Chondrocyte (in vitro differentiated cells): ENCODE measurements around the gene PMEL. TPM values are rescaled to one million over a fixed set of nuclear protein-coding genes. Genes with fewer than 3 reads are reported as not detected.

Experiments
- DNase-seq: peaks from one replicate; pipeline ENCODE4 v3.0.0; 2021; ENCODE audit warnings: mixed read lengths, low spot score
- H3K27ac Mint-ChIP-seq: one replicate; pipeline ENCODE4 v1.8.0; 2021; ENCODE audit warnings: mild to moderate bottlenecking, moderate library complexity, mixed read lengths; ENCODE audit not compliant: unreplicated experiment
- H3K27me3 Mint-ChIP-seq: 2 replicates; pipeline ENCODE4 v1.8.0; 2021; ENCODE audit warnings: low read depth, mixed read lengths
- H3K36me3 Mint-ChIP-seq: 2 replicates; pipeline ENCODE4 v1.8.0; 2021; ENCODE audit warnings: low read depth, mixed read lengths
- H3K4me1 Mint-ChIP-seq: 2 replicates; pipeline ENCODE4 v1.8.0; 2021; ENCODE audit warnings: low read depth, mild to moderate bottlenecking, mixed read lengths
- H3K4me3 Mint-ChIP-seq: one replicate; pipeline ENCODE4 v1.8.0; 2021; ENCODE audit warnings: mild to moderate bottlenecking, moderate library complexity, mixed read lengths; ENCODE audit not compliant: unreplicated experiment
- H3K9me3 Mint-ChIP-seq: 2 replicates; pipeline ENCODE4 v1.8.0; 2021; ENCODE audit warnings: low read depth, mixed read lengths
- total RNA-seq: library from RNA; stranded (reverse); gene quantifications from 3 replicates; pipeline ENCODE4 v1.2.1, GENCODE V29; 2021
- TF ChIP-seq, protein P1 (sequence below): fragments of 200-600 bp; sonication (generic); IDR thresholded peaks from 2 replicates; pipeline ENCODE4 v1.5.0; 2021; ENCODE audit warnings: antibody characterized with exemption, mild to moderate bottlenecking, moderate library complexity

The PMEL gene
- total RNA-seq, 1 donor from 2014 or later = 0.45 TPM

DNA sequence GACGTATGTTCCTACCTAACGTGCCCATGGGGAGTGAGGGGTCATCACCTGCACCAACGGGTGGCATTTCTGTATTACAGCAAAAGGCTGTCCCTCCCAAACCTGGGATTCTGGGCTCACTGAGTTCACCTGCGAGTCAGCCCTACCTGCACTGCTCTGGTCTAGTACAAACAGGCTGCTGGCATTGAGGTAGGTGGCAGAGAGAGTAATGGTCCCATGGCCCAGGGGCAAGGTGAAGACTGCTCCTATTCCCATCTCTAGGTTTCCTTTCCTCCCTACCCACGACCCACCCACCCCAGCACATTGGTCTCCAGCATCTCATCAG lies 31.7 kb upstream of the PMEL start:
- H3K27me3 Mint-ChIP-seq = no peaks in the 10 kb centered on the region
- peaks cover 30% of the 10 kb centered on the region for H3K4me1 Mint-ChIP-seq
- no peak for DNase-seq
- H3K36me3 Mint-ChIP-seq = peaks cover 5% of the 10 kb centered on the region
- no peaks in the 10 kb centered on the region for H3K9me3 Mint-ChIP-seq
- H3K27ac Mint-ChIP-seq = peak overlapping the region; percentile 84
- peak overlapping the region; percentile 93 for H3K4me3 Mint-ChIP-seq
- TF ChIP-seq, protein P1, sequence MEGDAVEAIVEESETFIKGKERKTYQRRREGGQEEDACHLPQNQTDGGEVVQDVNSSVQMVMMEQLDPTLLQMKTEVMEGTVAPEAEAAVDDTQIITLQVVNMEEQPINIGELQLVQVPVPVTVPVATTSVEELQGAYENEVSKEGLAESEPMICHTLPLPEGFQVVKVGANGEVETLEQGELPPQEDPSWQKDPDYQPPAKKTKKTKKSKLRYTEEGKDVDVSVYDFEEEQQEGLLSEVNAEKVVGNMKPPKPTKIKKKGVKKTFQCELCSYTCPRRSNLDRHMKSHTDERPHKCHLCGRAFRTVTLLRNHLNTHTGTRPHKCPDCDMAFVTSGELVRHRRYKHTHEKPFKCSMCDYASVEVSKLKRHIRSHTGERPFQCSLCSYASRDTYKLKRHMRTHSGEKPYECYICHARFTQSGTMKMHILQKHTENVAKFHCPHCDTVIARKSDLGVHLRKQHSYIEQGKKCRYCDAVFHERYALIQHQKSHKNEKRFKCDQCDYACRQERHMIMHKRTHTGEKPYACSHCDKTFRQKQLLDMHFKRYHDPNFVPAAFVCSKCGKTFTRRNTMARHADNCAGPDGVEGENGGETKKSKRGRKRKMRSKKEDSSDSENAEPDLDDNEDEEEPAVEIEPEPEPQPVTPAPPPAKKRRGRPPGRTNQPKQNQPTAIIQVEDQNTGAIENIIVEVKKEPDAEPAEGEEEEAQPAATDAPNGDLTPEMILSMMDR = no peak

DNA sequence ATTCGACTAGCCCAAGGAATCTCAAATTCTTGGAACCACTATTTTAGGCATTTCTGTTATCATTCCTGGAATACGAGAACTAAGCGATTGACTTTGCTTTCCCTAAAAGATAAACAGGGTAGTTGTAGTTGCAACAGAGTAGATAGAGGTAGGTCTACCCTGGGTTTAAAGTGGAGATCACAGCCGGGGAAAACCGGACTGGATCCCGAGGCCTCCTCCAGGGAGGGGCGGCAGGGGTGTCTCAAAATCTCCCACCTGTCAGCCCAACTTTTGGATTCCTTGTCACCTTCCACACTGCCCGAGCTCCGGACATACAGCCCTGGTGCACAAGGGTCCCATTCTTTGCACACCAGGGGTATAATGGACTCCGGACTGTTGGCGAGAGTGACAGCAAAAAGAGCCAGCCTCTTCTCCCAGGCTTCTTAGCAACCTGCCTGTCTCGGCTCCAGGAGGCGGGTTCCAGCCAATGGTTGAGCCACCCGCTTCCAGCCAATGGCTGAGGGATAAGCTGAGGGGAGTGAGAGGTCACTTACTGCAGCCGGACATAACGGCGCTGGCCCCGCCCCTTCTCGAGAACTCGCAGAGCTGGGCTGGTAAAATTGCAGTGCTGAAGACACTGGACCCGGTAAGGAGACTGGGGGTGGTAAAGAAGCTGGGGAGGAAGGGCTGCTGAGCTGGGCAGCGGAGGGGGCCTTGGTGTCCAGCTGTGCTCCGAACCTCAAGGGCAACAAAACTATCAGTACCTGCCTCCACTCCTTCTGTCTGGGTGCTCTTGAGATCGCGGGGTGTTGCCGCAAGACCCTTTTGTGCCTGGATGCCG lies 31.1 kb upstream of the PMEL start, which contains the start of gene SUOX:
Gene SUOX, plus strand, starts transcription at position 562 of the 820 bp plus-strand sequence. CDS start 4,946 bp downstream, outside the sequence.
- TF ChIP-seq, protein P1 = no peak
- peak within 1 kb of the TSS; percentile 92 for H3K27ac Mint-ChIP-seq
- H3K4me1 Mint-ChIP-seq = peaks cover 30% of the 10 kb centered on the region
- H3K36me3 Mint-ChIP-seq = peaks cover 11% of the 10 kb centered on the region
- H3K4me3 Mint-ChIP-seq = peak within 1 kb of the TSS; percentile 93
- H3K9me3 Mint-ChIP-seq = no peaks in the 10 kb centered on the region
- no peaks in the 10 kb centered on the region for H3K27me3 Mint-ChIP-seq
- peak; percentile 99 for DNase-seq

DNA sequence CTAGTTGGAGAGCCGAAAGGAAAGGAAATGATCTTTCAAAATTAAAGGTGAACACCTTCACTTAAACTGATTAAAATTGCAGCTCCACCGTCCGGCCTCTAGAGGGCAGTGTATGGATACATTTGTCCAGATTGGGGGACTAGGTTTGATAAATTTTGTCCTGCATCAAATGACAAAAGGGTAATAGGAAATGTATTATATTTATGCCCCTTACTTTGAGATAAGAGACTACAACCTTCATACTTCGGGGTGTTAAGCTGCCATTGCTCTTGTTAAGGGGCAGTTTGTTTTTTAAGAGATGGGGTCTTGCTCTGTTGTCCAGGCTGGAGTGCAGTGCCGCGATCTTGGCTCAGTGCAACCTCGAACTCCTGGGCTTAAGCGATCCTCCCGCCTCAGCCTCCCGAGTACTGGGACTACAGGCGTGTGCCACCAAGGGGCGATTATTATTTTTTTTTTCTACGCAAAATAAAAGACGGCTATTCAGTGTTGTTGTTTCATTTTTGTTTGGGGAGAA lies 30.4 kb upstream of the PMEL start:
- TF ChIP-seq, protein P1 = peak; percentile 93
- H3K4me1 Mint-ChIP-seq = peaks cover 24% of the 10 kb centered on the region
- peaks cover 13% of the 10 kb centered on the region for H3K36me3 Mint-ChIP-seq
- peak overlapping the region; percentile 93 for H3K4me3 Mint-ChIP-seq
- peak overlapping the region; percentile 92 for H3K27ac Mint-ChIP-seq
- no peak for DNase-seq
- no peaks in the 10 kb centered on the region for H3K9me3 Mint-ChIP-seq
- no peaks in the 10 kb centered on the region for H3K27me3 Mint-ChIP-seq

DNA sequence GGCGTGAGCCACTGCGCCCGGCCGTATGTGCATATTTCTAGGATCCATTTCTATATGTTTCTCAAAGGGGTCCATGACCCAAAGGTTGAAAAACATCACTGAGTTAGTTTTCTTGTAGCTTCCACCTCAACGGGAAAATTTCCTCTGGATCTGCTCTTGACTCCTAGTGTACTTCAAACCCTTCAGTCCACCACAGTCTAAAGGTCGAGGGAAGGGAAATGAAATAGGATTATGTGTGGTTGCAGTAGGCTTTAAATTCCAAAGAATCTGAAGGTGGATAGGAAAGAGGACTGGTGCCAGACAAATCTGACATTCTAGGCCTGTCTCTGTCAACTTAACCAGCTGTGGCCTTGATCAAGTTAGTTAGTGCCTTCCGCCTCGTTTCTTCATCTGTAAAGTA lies 29.5 kb upstream of the PMEL start:
- Mint-ChIP-seq H3K36me3 (peaks cover 19% of the 10 kb centered on the region), H3K27ac (no peak overlapping the region), H3K27me3 (no peaks in the 10 kb centered on the region), H3K4me3 (no peak overlapping the region), H3K4me1 (peaks cover 22% of the 10 kb centered on the region), H3K9me3 (no peaks in the 10 kb centered on the region)
- TF ChIP-seq, protein P1 = no peak
- no peak for DNase-seq

- Mint-ChIP-seq H3K36me3 (peaks cover 27% of the 10 kb centered on the region), H3K4me1 (peaks cover 22% of the 10 kb centered on the region), H3K9me3 (no peaks in the 10 kb centered on the region), H3K27ac (no peak overlapping the region), H3K4me3 (no peak overlapping the region), H3K27me3 (no peaks in the 10 kb centered on the region)
- no peak for DNase-seq
- TF ChIP-seq, protein P1 = no peak
Measured at GRCh38 chr12:55993230-55993853, 27.5 kb upstream of the PMEL start.
